Calu3 (cell line): ENCODE results near the gene MYBPHL. TPM values are rescaled to one million over a fixed set of nuclear protein-coding genes. Genes with fewer than 3 reads are reported as not detected.

ENCODE experiments used
- BruUV-seq: library from RNA; stranded (reverse); fragments of 400-500 nt; replicated peaks from 2 replicates; lab custom pipeline; 2021; lab: Mats Ljungman, UMichigan
- CTCF ChIA-PET: fragments of 300-600 bp; sonication (Branson Sonifier 250); formaldehyde crosslinking; loops from one replicate; lab custom pipeline; 2022; ENCODE audit warnings: antibody characterized with exemption; lab: Charles Lee
- DNase-seq: peaks from one replicate; pipeline ENCODE4 v3.0.0; 2022
- H3K27ac Mint-ChIP-seq: one replicate; pipeline ENCODE4 v1.8.0; 2022; ENCODE audit warnings: mixed read lengths; ENCODE audit not compliant: unreplicated experiment
- H3K27me3 Mint-ChIP-seq: one replicate; pipeline ENCODE4 v1.8.0; 2022; ENCODE audit warnings: mixed read lengths; ENCODE audit not compliant: unreplicated experiment
- H3K36me3 Mint-ChIP-seq: one replicate; pipeline ENCODE4 v1.8.0; 2022; ENCODE audit warnings: mild to moderate bottlenecking, moderate library complexity, mixed read lengths; ENCODE audit not compliant: insufficient read depth, unreplicated experiment
- H3K4me1 Mint-ChIP-seq: one replicate; pipeline ENCODE4 v1.8.0; 2022; ENCODE audit warnings: mild to moderate bottlenecking, low read depth, mixed read lengths; ENCODE audit not compliant: unreplicated experiment
- H3K4me3 Mint-ChIP-seq: one replicate; pipeline ENCODE4 v1.8.0; 2022; ENCODE audit warnings: mild to moderate bottlenecking, low read depth, moderate library complexity, mixed read lengths; ENCODE audit not compliant: unreplicated experiment
- H3K9me3 Mint-ChIP-seq: one replicate; pipeline ENCODE4 v1.8.0; 2022; ENCODE audit warnings: low read depth, mixed read lengths; ENCODE audit not compliant: unreplicated experiment
- intact Hi-C: fragments of 100-400 bp; cut with micrococcal nuclease; formaldehyde crosslinking; loops from one replicate; pipeline ENCODE4 v1.10.0; 2022; ENCODE audit not compliant: unreplicated experiment
- total RNA-seq: library from RNA; stranded (reverse); gene quantifications from 2 replicates; pipeline ENCODE4 v1.2.3, GENCODE V29; 2022
- TF ChIP-seq, protein P1 (sequence below): fragments of 200-600 bp; IDR thresholded peaks from one replicate; pipeline ENCODE4 v1.8.0; 2022; ENCODE audit warnings: antibody characterized with exemption; ENCODE audit not compliant: unreplicated experiment

Gene MYBPHL
- total RNA-seq, 1 experiment from 2014 or later, result not detected

DNA sequence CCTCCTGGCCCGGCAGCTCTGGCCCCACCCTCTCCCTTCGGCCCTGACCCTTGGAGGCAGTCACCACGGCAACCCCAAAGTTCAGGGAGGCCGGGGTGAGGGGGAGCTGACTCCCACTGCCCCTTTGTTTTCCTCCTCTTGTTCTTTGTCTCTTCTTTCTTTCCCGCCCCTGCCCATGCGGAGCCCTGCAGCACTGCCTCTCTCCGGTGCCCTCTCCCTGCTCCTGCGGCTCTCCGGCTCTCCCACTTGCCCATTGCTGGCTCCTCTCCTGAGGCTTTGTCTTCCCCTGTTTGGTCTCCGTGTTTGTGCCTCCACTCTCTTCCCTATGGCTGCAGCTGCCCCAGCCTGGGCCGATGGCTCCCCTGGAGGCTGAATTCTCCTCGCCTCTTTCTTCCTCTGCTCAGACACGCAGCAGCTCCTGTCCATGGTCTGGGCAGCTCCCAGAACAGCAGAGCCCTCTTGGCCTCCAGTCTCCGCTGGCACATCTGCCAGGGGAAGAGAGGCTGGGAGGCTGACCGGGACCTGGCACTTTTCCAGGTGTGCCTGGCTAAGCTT is 51.6 kb downstream of the MYBPHL start:
- DNase-seq, result no peak
- BruUV-seq, result no TSS peak
- intact Hi-C loops, result no loop called here
- no peak overlapping the region for H3K4me3 Mint-ChIP-seq
- no peak overlapping the region for H3K27ac Mint-ChIP-seq
- H3K36me3 Mint-ChIP-seq, result peaks cover 5% of the 10 kb centered on the region
- H3K27me3 Mint-ChIP-seq, result no peaks in the 10 kb centered on the region
- CTCF ChIA-PET, result no interaction called here
- H3K4me1 Mint-ChIP-seq, result peaks cover 14% of the 10 kb centered on the region
- no peaks in the 10 kb centered on the region for H3K9me3 Mint-ChIP-seq
- TF ChIP-seq, protein P1, sequence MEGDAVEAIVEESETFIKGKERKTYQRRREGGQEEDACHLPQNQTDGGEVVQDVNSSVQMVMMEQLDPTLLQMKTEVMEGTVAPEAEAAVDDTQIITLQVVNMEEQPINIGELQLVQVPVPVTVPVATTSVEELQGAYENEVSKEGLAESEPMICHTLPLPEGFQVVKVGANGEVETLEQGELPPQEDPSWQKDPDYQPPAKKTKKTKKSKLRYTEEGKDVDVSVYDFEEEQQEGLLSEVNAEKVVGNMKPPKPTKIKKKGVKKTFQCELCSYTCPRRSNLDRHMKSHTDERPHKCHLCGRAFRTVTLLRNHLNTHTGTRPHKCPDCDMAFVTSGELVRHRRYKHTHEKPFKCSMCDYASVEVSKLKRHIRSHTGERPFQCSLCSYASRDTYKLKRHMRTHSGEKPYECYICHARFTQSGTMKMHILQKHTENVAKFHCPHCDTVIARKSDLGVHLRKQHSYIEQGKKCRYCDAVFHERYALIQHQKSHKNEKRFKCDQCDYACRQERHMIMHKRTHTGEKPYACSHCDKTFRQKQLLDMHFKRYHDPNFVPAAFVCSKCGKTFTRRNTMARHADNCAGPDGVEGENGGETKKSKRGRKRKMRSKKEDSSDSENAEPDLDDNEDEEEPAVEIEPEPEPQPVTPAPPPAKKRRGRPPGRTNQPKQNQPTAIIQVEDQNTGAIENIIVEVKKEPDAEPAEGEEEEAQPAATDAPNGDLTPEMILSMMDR, result no peak

DNA sequence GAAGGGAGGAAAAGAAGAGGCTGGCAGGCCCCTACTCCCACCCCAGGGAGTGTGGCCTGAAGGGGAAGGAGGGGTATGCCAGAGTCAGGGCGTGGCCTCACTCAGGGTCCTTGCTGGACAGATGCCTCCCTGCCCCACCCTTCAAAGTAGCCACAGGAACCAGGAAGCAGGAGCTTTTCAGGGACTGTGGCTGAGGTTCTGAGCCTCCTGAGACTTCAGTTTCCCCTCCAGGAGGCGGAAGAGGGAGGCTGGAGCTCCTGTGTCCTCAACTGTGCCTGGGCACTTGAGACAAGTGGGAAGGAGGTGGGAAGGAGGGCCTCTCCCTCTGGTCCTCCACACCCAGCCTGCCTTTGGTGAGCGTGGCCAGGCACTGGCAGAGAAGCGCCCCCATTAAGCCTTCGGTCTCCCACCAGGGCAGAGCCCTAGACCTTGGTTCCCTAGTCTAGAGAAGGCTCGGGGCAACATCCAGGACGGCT is 52.2 kb downstream of the MYBPHL start:
- CTCF ChIA-PET, result no interaction called here
- intact Hi-C loops, result no loop called here
- Mint-ChIP-seq H3K36me3 (peaks cover 5% of the 10 kb centered on the region), H3K9me3 (no peaks in the 10 kb centered on the region), H3K4me3 (no peak overlapping the region), H3K27me3 (no peaks in the 10 kb centered on the region), H3K4me1 (peaks cover 14% of the 10 kb centered on the region), H3K27ac (no peak overlapping the region)
- no TSS peak for BruUV-seq
- TF ChIP-seq, protein P1, result no peak
- DNase-seq, result no peak

DNA sequence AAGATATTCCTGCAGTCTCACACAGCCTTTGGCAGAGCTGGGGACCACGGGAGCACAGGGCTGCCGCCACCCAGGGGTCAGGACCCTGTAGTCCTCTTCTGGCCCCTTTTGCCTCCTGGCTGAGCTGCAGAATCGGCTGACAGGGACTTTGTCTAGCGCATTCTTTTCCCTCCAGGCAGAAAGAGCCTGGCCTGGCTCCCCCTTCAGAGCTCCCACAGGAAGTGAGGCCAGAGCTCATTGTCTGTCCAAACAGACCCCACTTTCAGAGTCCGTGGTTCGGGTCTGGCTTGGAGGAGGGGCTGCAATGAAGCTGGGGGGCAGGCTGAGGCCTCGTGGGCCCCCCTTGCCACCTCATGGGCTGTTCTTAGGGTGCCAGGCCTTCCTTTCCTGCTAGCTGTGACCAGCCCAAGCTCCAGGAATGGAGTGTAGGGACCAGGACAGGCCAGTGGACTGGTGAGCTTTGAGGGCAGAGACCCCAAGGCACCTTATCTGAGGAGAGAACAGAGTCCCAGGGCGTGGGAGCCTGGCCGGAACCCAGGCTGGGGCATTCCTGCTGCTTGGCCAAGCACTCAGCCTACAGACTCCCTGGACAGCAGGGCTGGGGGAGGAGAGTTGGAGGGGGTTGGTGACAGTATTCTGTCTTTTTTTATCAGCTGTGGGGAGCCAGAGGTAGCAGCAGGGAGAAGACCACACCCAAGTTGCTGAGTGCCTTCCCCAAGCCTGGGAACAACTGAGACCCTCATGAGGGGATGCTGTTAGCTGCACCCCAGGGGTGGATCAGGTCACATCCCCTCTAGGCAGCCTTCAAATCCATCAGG is 52.8 kb downstream of the MYBPHL start:
- DNase-seq, result no peak
- Mint-ChIP-seq H3K27me3 (no peaks in the 10 kb centered on the region), H3K4me3 (no peak overlapping the region), H3K4me1 (peaks cover 14% of the 10 kb centered on the region), H3K27ac (no peak overlapping the region), H3K36me3 (peaks cover 5% of the 10 kb centered on the region), H3K9me3 (no peaks in the 10 kb centered on the region)
- BruUV-seq, result no TSS peak
- intact Hi-C loops, result no loop called here
- TF ChIP-seq, protein P1, result no peak
- CTCF ChIA-PET, result no interaction called here

DNA sequence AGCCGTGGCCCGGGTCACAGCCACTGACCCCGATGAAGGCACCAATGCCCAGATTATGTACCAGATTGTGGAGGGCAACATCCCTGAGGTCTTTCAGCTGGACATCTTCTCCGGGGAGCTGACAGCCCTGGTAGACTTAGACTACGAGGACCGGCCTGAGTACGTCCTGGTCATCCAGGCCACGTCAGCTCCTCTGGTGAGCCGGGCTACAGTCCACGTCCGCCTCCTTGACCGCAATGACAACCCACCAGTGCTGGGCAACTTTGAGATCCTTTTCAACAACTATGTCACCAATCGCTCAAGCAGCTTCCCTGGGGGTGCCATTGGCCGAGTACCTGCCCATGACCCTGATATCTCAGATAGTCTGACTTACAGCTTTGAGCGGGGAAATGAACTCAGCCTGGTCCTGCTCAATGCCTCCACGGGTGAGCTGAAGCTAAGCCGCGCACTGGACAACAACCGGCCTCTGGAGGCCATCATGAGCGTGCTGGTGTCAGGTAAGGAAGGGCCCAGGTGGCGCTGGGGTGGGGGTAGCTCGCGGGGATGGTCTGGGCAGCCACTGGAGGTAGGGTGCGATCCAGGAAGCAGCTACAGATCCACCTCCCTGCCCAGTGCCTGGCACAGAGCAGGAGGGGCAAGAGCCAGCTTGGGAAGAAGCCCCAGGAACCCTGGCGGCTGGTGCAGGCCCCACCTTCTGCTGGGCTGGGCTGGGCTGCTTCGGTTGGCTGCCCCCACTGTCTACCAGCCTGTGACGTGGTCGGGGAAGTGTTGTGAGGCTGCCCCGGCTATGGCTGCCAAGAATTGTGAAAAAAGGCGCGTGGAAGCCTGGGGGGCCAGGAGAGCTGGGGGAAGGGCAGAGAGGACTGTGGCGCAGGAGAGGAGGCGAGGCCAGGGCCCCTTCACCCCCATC is 53.7 kb downstream of the MYBPHL start:
- Mint-ChIP-seq H3K27ac (no peak overlapping the region), H3K36me3 (peaks cover 5% of the 10 kb centered on the region), H3K27me3 (no peaks in the 10 kb centered on the region), H3K9me3 (no peaks in the 10 kb centered on the region), H3K4me1 (peaks cover 14% of the 10 kb centered on the region), H3K4me3 (no peak overlapping the region)
- intact Hi-C loops, result no loop called here
- DNase-seq, result no peak
- no TSS peak for BruUV-seq
- TF ChIP-seq, protein P1, result no peak
- CTCF ChIA-PET, result no interaction called here
